Measurements from ENCODE around the gene INO80B.

GRCh38 chr2:74458938-74459363 lies 4.1 kb downstream of the INO80B start:
- TF ChIP-seq TAF1 (IDR thresholded peaks at IDR 0.05; ENCODE audit: borderline replicate concordance, insufficient read depth, low read length) (no peak), POLR2AphosphoS5 (IDR thresholded peaks at IDR 0.05; ENCODE audit: low read depth, low read length) (no peak), REST (IDR thresholded peaks at IDR 0.05; ENCODE audit: insufficient read depth in 1 of 2, low read depth in 2 of 2, low read length in 2 of 2) (no peak)

Measured in PFSK-1 (cell line).